ENCODE measurements around the gene CRHBP. TPM values are rescaled to one million over a fixed set of nuclear protein-coding genes. Genes with fewer than 3 reads are reported as not detected.

Gene CRHBP
- polyA plus RNA-seq, 2 of the 4 experiments (the other 2 are of a cell fraction) = not detected

GRCh38 chr5:76918539-76918938 is 34.3 kb upstream of the CRHBP start:
- TF ChIP-seq NPAS2 (CRISPR knock-in tag; IDR thresholded peaks at IDR 0.05; ENCODE audit: borderline replicate concordance) (no peak), CTCF (IDR thresholded peaks at IDR 0.05) (no peak), TP53 (CRISPR knock-in tag; IDR thresholded peaks at IDR 0.05) (no peak), POLR2AphosphoS2 (conservative IDR thresholded peaks at IDR 0.05; ENCODE audit: low read length) (no peak), HDAC2 (IDR thresholded peaks at IDR 0.05) (no peak), ZFP36 (IDR thresholded peaks at IDR 0.05; ENCODE audit: borderline replicate concordance, partially characterized antibody) (no peak), KDM5A (IDR thresholded peaks at IDR 0.05) (no peak), EHF (CRISPR knock-in tag; IDR thresholded peaks at IDR 0.05) (no peak), BHLHE40 (IDR thresholded peaks at IDR 0.05; ENCODE audit: low read depth, low read length) (no peak), CHD2 (IDR thresholded peaks at IDR 0.05; ENCODE audit: low read length, partially characterized antibody) (no peak), HOXA7 (CRISPR knock-in tag; IDR thresholded peaks at IDR 0.05) (no peak), ZC3H11A (IDR thresholded peaks at IDR 0.05) (no peak), CBX2 (IDR thresholded peaks at IDR 0.05; ENCODE audit: borderline replicate concordance, low read depth) (no peak)
- FAIRE-seq (no peak), ATAC-seq (no peak), DNase-seq (ENCODE audit: low read depth in 1 of 2, low spot score in 1 of 2) (no peak)
- POLR2A ChIA-PET = no interaction called here
- Histone ChIP-seq H3K27ac (no peak overlapping the region), H3K9me3 (no peaks in the 10 kb centered on the region), H3K4me1 (no peaks in the 10 kb centered on the region), H3K4me3 (no peak overlapping the region), H3K4me2 (no peak overlapping the region)
- WGBS (ENCODE audit: missing lambda C conversion rate) = 48% methylated on average over 3 of the region's 3 CpGs
- CTCF ChIA-PET = interaction anchor here (0.7 kb wide), 1 partner anchor 50 kb away, joined by 4 read pairs; no protein-coding TSS in a partner anchor

- ChIA-PET CTCF (no interaction called here), POLR2A (no interaction called here)
- no peak for FAIRE-seq
- Histone ChIP-seq H3K4me2 (no peak overlapping the region), H3K4me3 (no peak overlapping the region), H3K27ac (no peak overlapping the region), H3K9me3 (no peaks in the 10 kb centered on the region), H3K4me1 (no peaks in the 10 kb centered on the region)
- no peak for TF ChIP-seq REST (IDR thresholded peaks at IDR 0.05)
- ATAC-seq = no peak
- WGBS (ENCODE audit: missing lambda C conversion rate) = 59% methylated on average over 4 of the region's 4 CpGs
- DNase-seq (ENCODE audit: low read depth in 1 of 2, low spot score in 1 of 2) = no peak
Observed at GRCh38 chr5:76920491-76920890, 32.4 kb upstream of the CRHBP start.

DNA sequence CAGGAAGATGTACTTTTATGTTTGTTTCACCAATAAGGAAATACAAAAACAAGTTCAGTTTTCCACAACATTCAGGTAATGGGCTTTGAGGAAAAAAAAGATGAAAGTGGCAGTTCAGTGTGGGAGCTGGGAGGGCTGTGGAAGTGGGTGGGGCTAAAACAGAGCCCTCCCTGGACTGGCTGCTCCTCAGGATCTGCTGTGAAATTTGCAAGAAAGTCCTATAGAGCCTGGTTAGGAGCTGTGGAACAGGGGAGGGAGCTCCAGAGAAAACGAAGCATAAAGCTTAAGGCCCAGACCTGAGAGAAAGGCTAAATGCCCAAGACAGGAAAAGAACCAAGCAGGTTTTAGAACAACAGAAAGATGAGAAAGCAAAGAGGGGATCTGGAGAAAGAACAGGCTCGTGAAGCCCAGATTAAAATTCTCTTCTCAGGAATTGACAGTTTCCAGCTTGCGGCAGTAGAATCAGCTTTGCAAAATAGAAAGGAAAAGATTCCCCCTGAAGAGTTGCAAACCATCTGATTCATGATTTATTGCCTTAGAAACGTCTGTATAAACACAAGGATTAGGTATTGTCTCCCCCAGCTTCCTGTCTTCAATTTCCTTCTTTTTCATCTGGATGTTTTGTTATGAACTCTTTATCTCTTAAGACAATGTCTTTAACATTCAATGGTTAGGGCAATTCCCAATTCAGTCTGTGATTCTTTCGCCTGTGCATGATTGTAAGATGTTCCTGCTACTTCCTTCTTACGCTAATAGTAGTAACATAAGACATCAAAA is 26.3 kb upstream of the CRHBP start:
- CTCF ChIA-PET = interaction anchor here (0.7 to 0.9 kb wide), 4 partner anchors 9 to 138 kb away, joined by 3 to 4 read pairs (median 3); no protein-coding TSS in a partner anchor
- FAIRE-seq = no peak
- TF ChIP-seq, protein P1, sequence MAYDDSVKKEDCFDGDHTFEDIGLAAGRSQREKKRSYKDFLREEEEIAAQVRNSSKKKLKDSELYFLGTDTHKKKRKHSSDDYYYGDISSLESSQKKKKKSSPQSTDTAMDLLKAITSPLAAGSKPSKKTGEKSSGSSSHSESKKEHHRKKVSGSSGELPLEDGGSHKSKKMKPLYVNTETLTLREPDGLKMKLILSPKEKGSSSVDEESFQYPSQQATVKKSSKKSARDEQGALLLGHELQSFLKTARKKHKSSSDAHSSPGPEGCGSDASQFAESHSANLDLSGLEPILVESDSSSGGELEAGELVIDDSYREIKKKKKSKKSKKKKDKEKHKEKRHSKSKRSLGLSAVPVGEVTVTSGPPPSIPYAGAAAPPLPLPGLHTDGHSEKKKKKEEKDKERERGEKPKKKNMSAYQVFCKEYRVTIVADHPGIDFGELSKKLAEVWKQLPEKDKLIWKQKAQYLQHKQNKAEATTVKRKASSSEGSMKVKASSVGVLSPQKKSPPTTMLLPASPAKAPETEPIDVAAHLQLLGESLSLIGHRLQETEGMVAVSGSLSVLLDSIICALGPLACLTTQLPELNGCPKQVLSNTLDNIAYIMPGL (CRISPR knock-in tag; IDR thresholded peaks at IDR 0.05; ENCODE audit: borderline replicate concordance) = no peak
- TF ChIP-seq CHD2 (IDR thresholded peaks at IDR 0.05; ENCODE audit: low read length, partially characterized antibody) (no peak), MAFK (IDR thresholded peaks at IDR 0.05; ENCODE audit: partially characterized antibody) (no peak), TP53 (CRISPR knock-in tag; IDR thresholded peaks at IDR 0.05) (no peak), BHLHE40 (IDR thresholded peaks at IDR 0.05; ENCODE audit: low read depth, low read length) (no peak), KDM5A (IDR thresholded peaks at IDR 0.05) (no peak), SMC3 (IDR thresholded peaks at IDR 0.05) (no peak), HOXB5 (CRISPR knock-in tag; IDR thresholded peaks at IDR 0.05) (no peak), JUN (IDR thresholded peaks at IDR 0.05) (no peak), USF2 (IDR thresholded peaks at IDR 0.05) (no peak), TFCP2L1 (CRISPR knock-in tag; IDR thresholded peaks at IDR 0.05) (no peak), GATA3 (IDR thresholded peaks at IDR 0.05; ENCODE audit: borderline replicate concordance) (no peak), POLR2AphosphoS2 (conservative IDR thresholded peaks at IDR 0.05; ENCODE audit: low read length) (no peak), NR3C1 (IDR thresholded peaks at IDR 0.05) (no peak), ZC3H11A (IDR thresholded peaks at IDR 0.05) (no peak)
- TF ChIP-seq, protein P2, sequence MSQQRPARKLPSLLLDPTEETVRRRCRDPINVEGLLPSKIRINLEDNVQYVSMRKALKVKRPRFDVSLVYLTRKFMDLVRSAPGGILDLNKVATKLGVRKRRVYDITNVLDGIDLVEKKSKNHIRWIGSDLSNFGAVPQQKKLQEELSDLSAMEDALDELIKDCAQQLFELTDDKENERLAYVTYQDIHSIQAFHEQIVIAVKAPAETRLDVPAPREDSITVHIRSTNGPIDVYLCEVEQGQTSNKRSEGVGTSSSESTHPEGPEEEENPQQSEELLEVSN (IDR thresholded peaks at IDR 0.05; ENCODE audit: borderline replicate concordance, low read depth) = no peak
- Histone ChIP-seq H3K27ac (no peak overlapping the region), H3K4me2 (no peak overlapping the region), H3K9me3 (no peaks in the 10 kb centered on the region), H3K4me3 (no peak overlapping the region), H3K4me1 (no peaks in the 10 kb centered on the region)
- 59% methylated on average over 6 of the region's 6 CpGs for whole genome bisulfite sequencing (ENCODE audit: missing lambda C conversion rate)
- no peak for ATAC-seq
- POLR2A ChIA-PET = interaction anchor here (0.6 kb wide), 1 partner anchor 103 kb away, joined by 4 read pairs; no protein-coding TSS in a partner anchor
- no peak for DNase-seq (ENCODE audit: low read depth in 1 of 2, low spot score in 1 of 2)
